ENCODE measurements around the gene GCH1.

The GCH1 gene

DNA sequence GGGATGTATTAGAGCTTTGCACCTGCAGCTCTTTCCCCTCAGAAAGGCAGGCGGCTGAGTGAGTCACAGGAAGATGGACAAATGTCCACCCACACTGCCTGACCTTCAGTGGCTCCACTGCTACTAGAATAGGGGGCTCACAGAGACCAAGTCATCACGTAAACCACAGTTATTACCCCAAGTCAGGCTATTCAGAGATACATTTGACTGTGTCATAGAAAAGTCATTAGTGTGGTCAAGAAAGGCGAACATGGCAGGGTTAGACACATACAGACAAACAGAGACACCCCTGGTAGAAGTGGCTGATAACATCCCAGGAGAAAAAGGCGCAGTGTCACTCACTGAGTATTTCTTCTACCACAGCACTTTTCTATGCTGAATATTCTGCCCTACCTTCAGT, 36.0 kb downstream of the GCH1 start:
- no peak for DNase-seq (ENCODE audit: low read depth)

DNA sequence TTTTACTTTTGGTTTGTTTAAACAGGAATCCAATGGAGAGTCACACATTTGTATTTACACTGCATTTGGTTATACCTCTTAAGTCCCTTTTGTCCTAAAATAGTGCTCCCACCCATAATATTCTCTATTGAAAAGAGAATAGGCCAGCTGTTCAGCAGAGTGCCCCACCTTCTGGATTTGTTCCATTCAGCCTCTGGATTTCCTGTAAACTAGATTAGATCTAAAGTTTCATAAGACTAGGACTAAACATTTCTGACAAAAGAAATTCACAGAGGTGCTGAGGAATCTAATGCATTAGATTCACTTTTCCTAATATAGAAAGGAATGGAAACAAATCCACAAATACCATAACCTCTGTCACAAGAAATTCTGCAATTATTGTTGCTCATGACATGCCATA, 38.1 kb downstream of the GCH1 start:
- no peak for DNase-seq (ENCODE audit: low read depth)

DNA sequence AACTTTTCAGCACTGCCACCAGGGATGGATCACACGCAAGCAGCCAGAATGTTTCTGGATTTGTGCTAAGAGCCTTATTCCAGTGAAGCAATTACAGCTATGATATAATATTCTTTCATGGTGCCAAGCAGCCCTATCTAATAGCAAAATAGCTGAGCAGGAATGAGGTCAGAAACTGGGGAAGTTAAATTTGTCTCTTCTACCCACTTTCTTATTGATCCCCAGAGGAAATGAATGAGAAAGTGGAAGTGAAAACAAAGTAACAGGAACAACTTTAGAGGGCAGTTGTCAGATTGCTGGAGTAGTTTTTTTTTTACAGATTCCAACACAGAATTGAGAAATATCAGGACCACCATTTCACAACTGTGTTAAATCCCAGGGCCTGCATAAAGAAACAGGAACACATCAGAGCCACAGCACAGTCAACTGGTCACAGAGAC, 44.8 kb downstream of the GCH1 start:
- DNase-seq (ENCODE audit: low read depth), result no peak

DNA sequence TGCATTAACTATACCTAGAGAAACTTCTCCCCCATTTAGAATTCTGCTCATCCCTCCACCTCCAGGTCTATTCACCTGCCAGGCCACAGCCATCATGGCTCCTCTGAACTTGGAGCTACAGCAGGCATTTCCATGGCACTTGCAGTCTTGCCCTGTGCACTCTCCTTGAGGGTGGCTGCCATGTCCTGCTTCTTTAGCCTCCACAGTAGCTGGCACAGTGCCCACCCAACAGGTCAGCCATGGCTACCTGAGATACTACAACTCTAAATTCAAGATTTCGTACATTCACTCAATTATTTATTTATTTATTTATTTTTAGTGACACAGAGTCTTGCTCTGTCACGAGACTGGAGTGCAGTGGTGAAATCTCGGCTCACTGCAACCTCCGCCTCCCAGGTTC, 46.5 kb downstream of the GCH1 start:
- DNase-seq (ENCODE audit: low read depth), result no peak

DNA sequence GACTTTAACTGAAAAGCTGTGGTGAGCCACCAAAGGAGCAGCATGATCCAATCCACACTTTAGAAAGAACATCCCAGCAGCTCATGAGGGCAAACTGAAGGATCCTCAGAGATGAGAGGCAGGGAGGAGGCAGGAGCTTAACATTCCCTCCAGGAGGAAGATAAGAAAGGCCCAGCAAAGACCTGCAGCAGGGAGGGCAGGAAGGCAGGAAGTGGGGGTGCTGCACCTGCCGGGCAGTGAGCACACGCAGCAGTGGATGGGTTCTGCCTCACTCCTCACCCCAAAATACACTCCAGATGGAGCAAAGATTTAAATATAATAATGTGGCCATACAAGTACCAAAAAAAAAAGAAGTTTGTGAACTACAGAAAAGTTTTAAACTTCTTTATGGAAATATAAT, 48.4 kb downstream of the GCH1 start:
- no peak for DNase-seq (ENCODE audit: low read depth)

DNA sequence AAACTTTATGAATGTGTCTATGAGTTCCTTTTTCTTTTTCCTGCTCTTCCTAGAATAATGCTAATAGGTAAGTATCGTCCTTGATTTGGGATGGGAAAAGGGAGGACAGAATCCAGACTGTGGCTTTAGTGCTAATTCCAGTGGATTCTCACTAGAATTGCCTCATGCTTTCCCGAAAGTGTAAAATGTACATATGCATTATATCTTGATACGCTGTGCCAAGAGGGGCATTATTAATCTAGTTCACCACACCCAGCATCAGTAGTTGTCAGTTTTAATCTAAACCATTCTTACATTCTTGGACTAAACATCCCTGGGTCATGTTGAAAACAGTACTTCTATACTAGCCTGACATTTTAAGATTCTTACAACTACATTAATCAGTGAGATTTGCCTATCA, 49.3 kb downstream of the GCH1 start:
- DNase-seq (ENCODE audit: low read depth), result no peak

DNA sequence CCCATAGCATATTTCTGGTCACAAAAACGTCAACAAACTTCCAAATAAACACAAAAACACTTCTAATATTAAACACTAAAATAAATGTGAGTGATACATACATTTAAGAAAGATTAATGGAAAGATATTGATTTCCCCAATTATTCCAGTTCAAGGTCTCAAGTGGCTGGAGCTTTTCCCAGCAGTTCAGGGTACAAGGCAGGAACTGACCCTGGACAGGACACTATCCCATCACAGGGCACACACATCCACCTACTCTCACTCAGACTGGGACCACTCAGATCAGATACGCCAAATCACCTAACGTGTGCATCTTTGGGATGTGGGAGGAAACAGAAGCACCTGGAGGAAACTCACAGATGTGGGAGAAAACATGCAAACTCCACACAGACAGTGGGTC, 50.4 kb downstream of the GCH1 start:
- no peak for DNase-seq (ENCODE audit: low read depth)

DNA sequence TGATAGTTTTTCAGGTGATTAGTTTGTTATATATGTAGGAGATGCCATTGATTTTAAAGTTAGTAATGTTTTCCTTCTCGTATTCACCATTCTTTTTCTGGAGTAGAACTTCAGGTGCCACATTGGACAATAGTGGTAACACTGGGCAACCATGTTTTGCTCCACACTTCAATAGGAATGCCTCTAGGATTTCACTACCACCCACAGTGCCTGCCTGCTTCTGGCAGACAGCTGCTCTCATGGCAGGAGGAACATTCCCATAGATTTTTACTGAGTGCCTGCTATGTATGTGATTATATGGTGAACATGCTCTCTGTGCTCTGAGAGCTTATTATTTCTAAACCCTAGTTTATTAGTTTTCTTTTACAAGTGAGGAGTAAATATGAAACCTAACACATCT, 53.7 kb downstream of the GCH1 start:
- DNase-seq (ENCODE audit: low read depth), result no peak

DNA sequence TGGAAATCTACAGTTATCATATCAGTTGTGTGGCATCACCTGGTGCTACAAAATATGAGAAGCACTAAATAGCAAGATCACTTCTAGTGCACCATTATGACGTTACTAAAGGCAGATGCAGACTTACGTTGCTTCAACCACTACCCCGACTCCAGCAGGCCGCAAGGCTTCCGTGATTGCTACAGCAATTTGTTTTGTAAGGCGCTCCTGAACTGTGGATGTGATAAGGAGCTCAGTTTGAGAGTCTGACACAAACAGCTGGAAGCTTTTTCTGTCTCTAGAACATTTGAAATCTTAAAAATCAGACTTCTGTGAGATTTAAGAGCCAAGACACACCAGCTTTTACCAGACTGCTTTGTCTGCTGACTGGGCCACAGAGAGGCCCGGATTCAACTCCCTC, 57.0 kb downstream of the GCH1 start:
- DNase-seq (ENCODE audit: low read depth), result no peak

DNA sequence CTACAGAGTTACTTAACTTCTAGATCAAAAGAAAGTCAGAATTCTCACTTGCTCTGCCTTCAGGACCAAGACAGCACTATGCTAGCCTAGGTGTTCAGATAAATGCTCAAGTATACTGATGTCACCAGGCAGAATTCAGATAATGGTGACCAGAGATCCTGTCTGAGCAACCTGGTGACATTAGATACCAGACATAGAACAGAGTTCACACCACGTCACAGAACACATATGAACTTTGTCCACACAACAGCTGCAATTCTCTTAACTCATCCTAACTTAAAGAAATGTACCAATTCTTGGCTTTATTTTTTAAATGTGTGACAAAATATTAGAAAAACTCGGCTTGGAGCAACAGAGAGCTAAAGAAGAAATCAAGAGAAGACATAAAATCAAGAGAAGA, 58.1 kb downstream of the GCH1 start:
- no peak for DNase-seq (ENCODE audit: low read depth)

DNA sequence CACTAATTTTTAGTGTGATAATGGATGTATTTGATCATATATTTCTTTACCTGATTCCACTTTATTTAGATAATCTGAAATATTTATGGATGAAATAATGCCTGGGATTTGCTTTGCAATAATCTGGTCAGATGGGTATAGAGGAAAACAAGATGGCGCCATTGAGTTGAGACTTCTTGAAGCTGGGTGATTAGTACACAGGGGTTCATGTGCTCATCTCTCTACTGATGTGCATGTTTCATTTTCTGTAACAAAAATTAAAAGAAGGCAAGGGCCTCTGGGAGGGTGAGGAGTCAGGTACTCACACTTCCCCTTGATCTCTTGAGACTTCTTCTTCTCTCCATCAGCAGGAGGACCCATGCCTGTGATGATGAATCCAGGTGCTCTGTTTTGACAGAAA, 61.8 kb downstream of the GCH1 start:
- DNase-seq (ENCODE audit: low read depth), result no peak

DNA sequence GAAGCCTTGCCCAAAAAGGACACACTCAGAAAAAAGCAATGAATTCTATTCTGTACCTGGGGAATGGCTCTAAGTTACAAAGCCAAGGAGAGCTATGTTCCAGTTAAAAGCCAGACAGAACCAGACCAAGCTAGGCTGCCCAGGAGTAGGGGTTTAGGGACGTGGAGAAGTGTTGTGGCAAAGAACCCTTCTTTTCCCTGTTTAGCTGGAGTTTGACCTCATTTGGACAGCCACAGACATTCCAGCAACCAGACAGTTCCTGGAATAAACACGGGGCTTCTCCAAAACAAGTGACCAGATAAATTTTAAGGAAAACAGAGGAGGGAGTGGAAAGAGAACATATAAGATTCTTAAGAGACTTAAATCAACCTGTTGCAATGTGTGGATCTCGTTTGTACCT, 62.3 kb downstream of the GCH1 start:
- no peak for DNase-seq (ENCODE audit: low read depth)

DNA sequence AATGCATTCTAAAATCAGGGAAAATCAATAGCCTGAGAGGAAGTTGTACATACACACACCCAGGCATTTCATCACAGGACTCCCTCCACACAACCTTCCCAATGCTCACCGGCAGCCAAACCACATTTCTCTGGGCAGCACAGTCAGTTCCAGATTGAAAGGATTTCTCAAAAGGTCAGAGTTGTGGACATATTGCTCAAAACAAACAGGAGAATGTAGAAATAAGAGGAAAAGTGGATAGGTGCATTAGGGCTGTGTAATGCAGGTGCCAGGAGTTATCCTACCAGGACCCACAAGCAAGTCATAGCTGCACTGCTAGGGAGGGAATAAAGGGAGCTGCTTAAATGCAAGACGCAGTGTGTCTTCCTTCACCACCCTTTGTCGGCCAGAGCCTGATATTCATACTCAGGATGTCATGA, 62.9 kb downstream of the GCH1 start:
- no peak for DNase-seq (ENCODE audit: low read depth)

DNA sequence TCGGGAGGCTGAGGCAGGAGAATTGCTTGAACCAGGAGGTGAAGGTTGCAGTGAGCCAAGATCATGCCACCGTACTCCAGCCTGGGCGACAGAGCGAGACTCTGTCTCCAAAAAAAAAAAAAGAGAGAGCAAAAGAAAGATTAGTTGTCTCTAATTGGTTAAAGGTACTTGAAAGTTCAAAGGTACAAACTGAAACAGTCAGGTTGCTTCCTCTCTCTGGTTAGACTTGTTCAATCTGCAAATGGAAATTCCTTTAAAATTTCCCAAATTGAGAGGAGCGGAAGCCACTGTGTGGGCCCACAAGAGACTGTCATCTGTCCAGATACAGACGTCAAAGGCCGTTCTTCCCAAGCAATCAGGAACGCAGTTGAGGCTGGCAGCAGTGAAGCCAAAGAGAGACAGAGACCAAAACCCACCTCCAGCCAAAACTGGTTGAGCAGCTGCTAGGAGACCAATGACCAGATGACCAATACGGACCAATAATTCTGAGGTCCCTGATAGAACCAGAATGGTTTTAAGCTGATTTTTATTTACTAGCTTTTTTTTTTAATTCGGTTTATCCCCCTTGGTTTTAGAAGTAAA, 63.6 kb downstream of the GCH1 start:
- no peak for DNase-seq (ENCODE audit: low read depth)

DNA sequence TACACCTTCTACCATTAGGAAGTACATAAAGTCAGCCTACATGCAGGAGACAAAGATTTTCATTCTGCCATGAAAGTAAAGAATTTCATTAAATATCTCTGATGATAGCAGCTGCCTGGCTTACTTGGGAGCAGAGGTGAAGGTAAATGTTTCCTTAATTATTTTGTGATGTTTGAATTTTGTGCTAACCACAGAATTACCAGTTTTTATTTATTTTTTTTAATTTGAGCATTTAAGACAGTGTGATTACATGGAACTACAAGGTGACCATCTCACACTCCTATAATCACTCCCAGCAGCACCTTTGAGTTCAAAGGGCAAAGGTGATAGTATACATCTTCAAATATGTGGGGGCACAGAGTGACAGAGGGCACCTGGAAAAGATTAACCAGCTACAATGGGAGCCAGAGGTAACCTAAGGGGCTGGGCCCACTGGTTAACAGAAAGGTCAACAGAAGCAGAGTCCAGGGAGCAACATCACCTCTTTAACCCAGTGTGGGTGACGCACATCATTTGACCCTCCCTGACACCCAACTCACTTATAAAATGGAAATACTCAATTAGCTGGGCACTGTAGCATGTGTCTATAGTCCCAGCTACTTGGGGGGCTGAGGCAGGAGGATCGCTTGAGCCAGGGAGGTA, 65.0 kb downstream of the GCH1 start:
- no peak for DNase-seq (ENCODE audit: low read depth)

DNA sequence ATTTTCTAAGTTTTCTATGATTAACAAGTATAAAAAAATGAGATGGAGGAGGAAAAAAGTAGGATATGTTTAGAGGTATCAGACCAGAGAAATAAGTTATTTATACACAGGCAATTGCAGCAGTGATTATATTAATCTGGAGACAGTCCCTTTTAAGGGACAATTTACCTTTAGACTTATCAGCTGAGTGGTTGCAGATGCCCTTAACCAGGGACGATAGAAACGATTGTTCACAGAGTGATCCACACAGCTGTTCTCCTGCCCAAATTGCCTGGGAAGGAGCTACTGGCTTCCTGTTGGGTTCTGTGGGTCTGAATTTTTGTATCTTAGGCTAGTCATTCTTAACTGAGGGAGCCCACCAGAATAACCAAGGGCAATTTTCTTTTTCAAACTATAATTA, 66.4 kb downstream of the GCH1 start:
- no peak for DNase-seq (ENCODE audit: low read depth)

DNA sequence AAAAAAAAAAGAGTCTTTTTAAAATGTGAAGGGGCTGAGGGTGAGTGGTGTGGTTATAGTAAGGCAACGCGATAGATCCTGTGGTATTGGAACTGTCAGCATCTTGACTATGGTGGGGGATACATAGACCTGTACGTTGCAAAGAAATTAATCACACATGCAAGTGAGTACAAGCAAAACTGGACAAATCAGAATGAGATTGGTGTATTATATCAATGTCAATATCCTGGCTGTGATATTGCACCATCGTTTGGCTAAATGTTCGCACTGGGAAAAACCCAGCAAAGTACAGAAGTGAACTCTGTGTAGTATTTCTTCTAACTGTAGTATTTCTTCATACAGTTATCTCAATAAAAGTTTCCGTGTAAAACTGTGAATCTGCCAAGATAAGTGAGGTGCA, 67.9 kb downstream of the GCH1 start:
- DNase-seq (ENCODE audit: low read depth), result no peak

DNA sequence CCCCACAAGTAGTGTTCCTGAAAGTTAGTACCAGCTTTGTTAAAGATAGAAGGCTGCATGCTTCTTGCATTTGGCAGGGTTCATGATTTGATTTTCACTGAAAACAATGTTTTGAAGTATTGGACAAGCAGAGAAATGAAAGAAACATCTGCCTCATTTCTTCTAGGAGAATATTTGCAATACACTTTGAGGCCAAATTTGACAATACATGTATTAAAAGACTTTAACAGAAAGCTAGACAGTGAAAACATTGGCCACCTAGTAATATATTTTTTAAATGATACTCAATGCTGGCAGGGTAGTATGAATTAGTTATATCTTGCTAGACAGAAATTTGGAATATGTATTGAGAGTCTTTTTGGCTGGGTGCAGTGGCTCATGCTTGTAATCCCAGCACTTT, 68.5 kb downstream of the GCH1 start:
- no peak for DNase-seq (ENCODE audit: low read depth)

DNA sequence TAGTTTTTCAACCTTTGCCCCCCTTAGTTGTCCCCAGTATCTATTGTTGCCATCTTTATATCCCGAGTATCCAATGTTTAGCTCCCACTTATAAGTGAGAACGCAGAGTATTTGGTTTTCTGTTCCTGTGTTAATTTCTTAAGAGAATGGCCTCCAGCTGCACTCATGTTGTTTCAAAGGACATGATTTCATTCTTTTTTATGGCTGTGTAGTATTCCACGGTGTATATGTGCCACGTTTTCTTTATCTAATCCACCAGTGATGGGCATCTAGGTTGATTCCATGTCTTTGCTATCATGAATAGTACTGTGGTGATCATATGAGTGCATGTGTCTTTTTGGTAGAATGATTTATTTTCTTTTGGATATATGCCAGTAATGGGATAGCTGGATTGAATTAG, 72.0 kb downstream of the GCH1 start:
- DNase-seq (ENCODE audit: low read depth), result no peak

DNA sequence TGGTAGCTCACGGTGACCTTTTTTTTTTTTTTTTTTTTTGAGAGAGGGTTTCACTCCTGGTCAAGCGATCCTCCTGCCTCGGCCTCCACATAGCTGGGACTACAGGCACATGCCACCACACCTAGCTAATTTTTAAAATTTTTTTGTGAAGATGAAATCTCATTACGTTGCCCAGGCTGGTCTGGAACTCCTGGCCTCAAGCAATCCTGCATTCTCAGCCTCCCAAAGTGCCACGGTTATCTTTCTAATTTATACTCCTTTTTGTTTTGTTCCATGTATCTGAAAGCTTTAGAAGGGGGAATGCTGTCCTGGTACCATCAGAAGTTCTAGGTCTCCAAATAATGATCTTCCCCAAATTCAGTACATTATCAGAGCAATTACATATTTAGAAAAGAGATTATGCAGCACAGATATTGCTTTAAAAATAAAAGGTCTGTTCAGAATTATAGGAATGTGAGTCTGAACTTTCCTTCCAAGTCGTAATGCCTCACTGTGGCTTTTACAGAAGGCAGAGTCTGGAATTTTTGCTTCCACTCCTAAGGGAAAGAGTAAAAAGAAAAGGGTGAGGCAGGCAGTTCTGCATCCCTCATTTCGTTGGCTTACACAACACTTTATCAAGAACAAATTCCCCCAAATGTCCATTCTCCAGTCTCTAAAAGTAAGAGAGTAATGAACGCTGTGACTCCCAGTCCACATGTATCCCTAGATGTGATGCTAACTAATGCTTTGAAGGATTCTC, 73.0 kb downstream of the GCH1 start:
- no peak for DNase-seq (ENCODE audit: low read depth)

DNA sequence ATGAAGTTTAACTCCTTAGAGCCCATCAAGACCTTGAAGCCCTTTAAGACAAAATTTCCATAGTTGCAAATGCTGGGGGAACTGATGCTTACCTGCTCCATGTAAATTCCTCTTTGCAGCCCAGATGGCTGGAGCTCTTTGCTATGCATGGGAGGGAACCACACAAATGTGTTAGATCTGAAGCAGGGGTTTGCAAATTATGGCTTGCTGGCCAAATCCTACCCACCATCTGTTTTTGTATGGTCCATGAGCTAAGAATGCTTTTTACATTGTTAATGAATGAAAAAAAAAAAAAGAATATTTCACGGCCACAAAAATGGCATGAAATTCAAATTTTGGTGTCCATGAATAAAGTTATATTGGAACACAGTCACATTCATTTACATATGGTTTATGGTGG, 74.6 kb downstream of the GCH1 start:
- DNase-seq (ENCODE audit: low read depth), result no peak

DNA sequence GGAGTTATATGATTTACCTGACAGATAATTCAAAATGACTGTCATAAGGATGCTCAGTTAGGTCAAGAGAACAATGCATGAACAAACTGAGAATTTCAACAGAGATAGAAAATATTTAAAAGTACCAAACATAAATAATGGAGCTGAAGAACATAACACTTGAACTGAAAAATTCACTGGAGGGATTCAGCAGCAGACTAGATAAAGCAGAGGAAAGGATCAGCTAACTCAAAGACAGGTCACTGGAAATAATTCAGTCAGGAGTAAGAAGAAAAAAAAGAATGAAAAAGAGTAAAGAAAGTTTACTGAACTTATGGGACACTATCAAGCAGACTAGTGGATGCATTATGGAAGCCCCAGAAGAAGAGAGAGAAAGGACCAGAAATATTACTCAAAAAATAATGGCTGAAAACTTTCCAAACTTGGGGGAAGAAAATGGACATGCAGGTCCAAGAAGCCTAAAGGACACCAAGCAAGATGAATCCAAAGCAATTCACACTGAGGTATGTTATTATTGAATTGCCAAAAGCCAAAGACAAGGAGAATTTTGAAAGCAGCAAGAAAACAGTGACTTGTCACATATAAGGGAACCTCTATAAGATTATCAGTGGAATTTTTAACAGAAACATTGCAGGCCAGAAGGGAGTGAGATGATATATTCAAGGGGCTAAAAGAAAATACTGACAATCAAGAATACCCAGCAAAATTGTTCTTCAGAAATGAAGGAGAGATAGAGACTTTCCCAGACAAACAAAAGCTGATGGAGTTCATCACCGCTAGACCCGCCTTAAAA, 78.7 kb downstream of the GCH1 start:
- DNase-seq (ENCODE audit: low read depth), result no peak

DNA sequence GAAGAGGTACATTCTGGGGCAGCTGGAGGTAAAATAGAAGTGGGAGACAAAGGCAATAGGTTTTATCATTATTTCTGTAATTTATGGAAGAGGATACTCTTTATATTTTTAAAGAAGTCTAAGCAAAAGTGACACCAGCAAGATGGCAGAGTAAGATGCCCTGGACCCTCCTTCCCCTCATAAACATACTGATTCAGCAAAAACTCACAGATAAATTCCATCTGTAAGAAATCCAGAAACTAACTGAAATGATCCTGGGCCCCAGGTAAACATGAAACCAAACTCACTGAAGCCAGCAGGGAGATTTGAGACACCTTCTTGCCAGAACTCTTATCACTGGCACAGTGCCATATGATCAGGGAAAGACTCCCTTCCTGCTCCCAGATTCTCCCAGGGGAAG, 79.9 kb downstream of the GCH1 start:
- DNase-seq (ENCODE audit: low read depth), result no peak
